Naive thymus-derived CD4-positive, alpha-beta T cell (primary cell): ENCODE measurements around the gene HAGH. TPM values are rescaled to one million over a fixed set of nuclear protein-coding genes. Genes with fewer than 3 reads are reported as not detected.

ENCODE experiments used
- ATAC-seq: fragments of 150-1000 bp; cut with Tn5 transposase; 2 replicates; pipeline ENCODE4 v1.10.0; 2021; ENCODE audit warnings: mild to moderate bottlenecking, moderate library complexity
- CTCF ChIA-PET: fragments of 350-600 bp; sonication (Branson Sonifier 250); formaldehyde crosslinking; loops from one replicate; lab custom pipeline; 2021; ENCODE audit warnings: antibody characterized with exemption; lab: Charles Lee
- POLR2A ChIA-PET: fragments of 350-600 bp; sonication (Branson Sonifier 250); formaldehyde crosslinking; loops from one replicate; lab custom pipeline; 2021; ENCODE audit warnings: antibody characterized with exemption, inconsistent platforms; lab: Charles Lee
- DNase-seq, 9 donors: peaks; one replicate each; pipeline versions ENCODE4 v3.0.0 to v3.0.0-alpha.2; 2020 to 2022; ENCODE audit warnings: mixed read lengths in 1 of 9
- H3K27ac ChIP-seq: one replicate; pipeline ENCODE4 v1.7.0; 2013; ENCODE audit warnings: mild to moderate bottlenecking, low read depth, low read length, moderate library complexity
- H3K27me3 ChIP-seq, 2 donors: one replicate each; pipeline ENCODE4 v1.7.0; 2013; ENCODE audit warnings: low read length in 2 of 2, mild to moderate bottlenecking in 2 of 2, moderate library complexity in 2 of 2; ENCODE audit not compliant: control insufficient read depth in 2 of 2, insufficient read depth in 2 of 2
- H3K36me3 ChIP-seq, 3 experiments: 1 replicate in 2 of 3; 2 replicates in 1 of 3; pipeline ENCODE4 v1.7.0; 2013; ENCODE audit warnings: low read length in 3 of 3, mild to moderate bottlenecking in 3 of 3, moderate library complexity in 1 of 3; ENCODE audit not compliant: insufficient read depth in 3 of 3, control insufficient read depth in 2 of 3
- H3K4me1 ChIP-seq, 2 donors: one replicate each; pipeline ENCODE4 v1.7.0; 2013; ENCODE audit warnings: low read length in 2 of 2, mild to moderate bottlenecking in 2 of 2, moderate library complexity in 1 of 2; ENCODE audit not compliant: control insufficient read depth in 2 of 2, insufficient read depth in 2 of 2
- H3K4me3 ChIP-seq: 2 replicates; pipeline ENCODE4 v1.7.0; 2013; ENCODE audit warnings: mild to moderate bottlenecking, low read length
- H3K9me3 ChIP-seq, 3 experiments: 1 replicate in 2 of 3; 2 replicates in 1 of 3; pipeline ENCODE4 v1.7.0; 2013; ENCODE audit warnings: low read length in 3 of 3; ENCODE audit not compliant: control insufficient read depth in 2 of 3
- H3K27ac Mint-ChIP-seq, 9 donors: one replicate each; pipeline ENCODE4 v1.8.0; 2020 to 2022; ENCODE audit warnings: mixed read lengths in 9 of 9, mild to moderate bottlenecking in 8 of 9, moderate library complexity in 5 of 9, inconsistent platforms in 2 of 9
- H3K27me3 Mint-ChIP-seq, 5 donors: one replicate each; pipeline ENCODE4 v1.8.0; 2021 to 2022; ENCODE audit warnings: mixed read lengths in 5 of 5, mild to moderate bottlenecking in 1 of 5
- H3K36me3 Mint-ChIP-seq, 5 donors: one replicate each; pipeline ENCODE4 v1.8.0; 2020 to 2022; ENCODE audit warnings: mixed read lengths in 5 of 5, mild to moderate bottlenecking in 3 of 5, inconsistent platforms in 1 of 5
- H3K4me1 Mint-ChIP-seq, 7 donors: one replicate each; pipeline ENCODE4 v1.8.0; 2020 to 2022; ENCODE audit warnings: mixed read lengths in 7 of 7, mild to moderate bottlenecking in 3 of 7, inconsistent platforms in 1 of 7
- H3K4me3 Mint-ChIP-seq, 10 donors: one replicate each; pipeline ENCODE4 v1.8.0; 2020 to 2022; ENCODE audit warnings: mild to moderate bottlenecking in 10 of 10, mixed read lengths in 10 of 10, moderate library complexity in 6 of 10, inconsistent platforms in 2 of 10
- H3K9me3 Mint-ChIP-seq, 11 donors: one replicate each; pipeline ENCODE4 v1.8.0; 2020 to 2022; ENCODE audit warnings: mixed read lengths in 11 of 11, mild to moderate bottlenecking in 4 of 11, inconsistent platforms in 1 of 11, moderate library complexity in 1 of 11
- intact Hi-C, 2 donors: fragments of 100-400 bp; cut with micrococcal nuclease; formaldehyde crosslinking; loops; one replicate each; pipeline ENCODE4 v1.15.1; 2023
- polyA plus RNA-seq, 2 donors: library from polyadenylated mRNA; unstranded; fragments of 300-500 nt; fragmentation: Illumina TruSeq; gene quantifications; one replicate each; pipeline ENCODE4 v1.2.3, GENCODE V29; 2021
- total RNA-seq, 6 experiments: library from RNA in 5 of 6; stranded (reverse) in 5 of 6; gene quantifications; 1 replicate in 5 of 6; 2 replicates in 1 of 6; pipeline ENCODE4 v1.2.3 and lab custom pipeline; 2021 to 2026

Gene HAGH
- total and polyA plus RNA-seq, 7 experiments from 2014 or later: 39.4 to 72.9 (median 48.9) TPM

DNA sequence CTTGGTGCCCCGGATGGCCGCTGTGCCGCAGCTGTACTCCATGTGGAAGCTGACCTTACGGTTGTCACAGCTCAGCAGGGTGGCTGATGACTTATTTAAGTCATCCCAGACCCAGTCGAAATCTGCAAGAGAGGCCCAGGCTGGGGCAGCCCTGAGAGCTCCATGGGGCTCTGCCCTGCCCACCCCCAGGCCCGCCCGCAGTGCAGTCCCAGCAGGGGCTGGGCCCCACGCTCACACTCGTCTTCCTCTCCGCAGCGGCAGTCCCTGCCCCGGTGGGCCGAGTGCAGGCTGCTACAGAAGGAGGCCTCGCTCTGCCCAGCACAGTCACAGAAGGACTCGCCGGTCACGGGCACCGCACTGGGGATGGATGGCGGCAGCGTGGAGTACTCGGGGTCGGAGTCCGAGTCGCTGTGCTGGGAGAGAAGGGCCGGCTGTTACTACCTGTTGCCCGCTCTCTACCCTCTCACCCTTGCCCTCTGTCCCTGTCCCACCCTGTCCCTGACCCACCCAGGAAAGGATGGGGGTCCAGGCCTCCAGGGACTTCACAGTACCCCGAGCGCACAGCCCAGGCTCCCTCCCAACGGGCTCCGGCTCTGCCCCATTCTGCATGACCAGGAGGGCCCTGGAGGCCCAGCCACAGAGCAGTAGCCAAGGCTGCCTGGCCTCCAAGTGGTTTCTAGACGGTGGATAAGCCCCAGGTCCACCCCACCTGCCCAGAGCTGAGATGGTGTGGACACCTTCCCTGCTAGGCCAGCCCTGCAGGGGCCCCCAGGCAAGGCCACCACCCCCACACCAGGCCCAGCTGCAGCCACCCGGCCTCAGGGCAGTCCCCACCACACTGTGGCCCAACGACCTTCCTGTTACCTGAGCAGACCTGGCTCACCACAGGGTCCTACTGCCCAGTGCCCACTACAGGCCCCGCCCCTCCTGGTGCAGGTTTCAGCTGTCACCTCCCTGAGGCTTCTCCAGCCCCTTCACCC lies 48.1 kb downstream of the HAGH start:
- Histone ChIP-seq H3K27me3 (no peaks in the 10 kb centered on the region), H3K9me3 (no peaks in the 10 kb centered on the region), H3K4me3 (no peak overlapping the region), H3K27ac (no peak overlapping the region), H3K36me3 (peaks cover 0 to 52% (median 0%) of the 10 kb centered on the region in 3 experiments), H3K4me1 (peaks cover 19 to 22% of the 10 kb centered on the region in 2 donors)
- Mint-ChIP-seq H3K9me3 (no peaks in the 10 kb centered on the region), H3K4me1 (peaks cover 0 to 38% (median 20%) of the 10 kb centered on the region in 7 donors), H3K4me3 (peak overlapping the region in 2 of 10 donors; percentile 41 to 80), H3K36me3 (peaks cover 0 to 3% (median 0%) of the 10 kb centered on the region in 5 donors), H3K27me3 (peaks cover 0 to 2% (median 0%) of the 10 kb centered on the region in 5 donors), H3K27ac (peak overlapping the region in 1 of 9 donors; percentile 42)
- POLR2A ChIA-PET: interaction anchor here (0.6 to 1.0 kb wide), 3 partner anchors 9 to 955 kb away, joined by 3 to 5 read pairs (median 4); partner anchors contain the start of gene MAPK8IP3
- CTCF ChIA-PET: interaction anchor here (0.5 kb wide), 1 partner anchor 129 kb away, joined by 3 read pairs; no protein-coding TSS in a partner anchor
- ATAC-seq (no peak), DNase-seq (no peak)
- intact Hi-C loops: loop anchor here in 1 of 2 donors (10.0 kb wide), 1 partner anchor 434 kb away; no protein-coding TSS in a partner anchor

DNA sequence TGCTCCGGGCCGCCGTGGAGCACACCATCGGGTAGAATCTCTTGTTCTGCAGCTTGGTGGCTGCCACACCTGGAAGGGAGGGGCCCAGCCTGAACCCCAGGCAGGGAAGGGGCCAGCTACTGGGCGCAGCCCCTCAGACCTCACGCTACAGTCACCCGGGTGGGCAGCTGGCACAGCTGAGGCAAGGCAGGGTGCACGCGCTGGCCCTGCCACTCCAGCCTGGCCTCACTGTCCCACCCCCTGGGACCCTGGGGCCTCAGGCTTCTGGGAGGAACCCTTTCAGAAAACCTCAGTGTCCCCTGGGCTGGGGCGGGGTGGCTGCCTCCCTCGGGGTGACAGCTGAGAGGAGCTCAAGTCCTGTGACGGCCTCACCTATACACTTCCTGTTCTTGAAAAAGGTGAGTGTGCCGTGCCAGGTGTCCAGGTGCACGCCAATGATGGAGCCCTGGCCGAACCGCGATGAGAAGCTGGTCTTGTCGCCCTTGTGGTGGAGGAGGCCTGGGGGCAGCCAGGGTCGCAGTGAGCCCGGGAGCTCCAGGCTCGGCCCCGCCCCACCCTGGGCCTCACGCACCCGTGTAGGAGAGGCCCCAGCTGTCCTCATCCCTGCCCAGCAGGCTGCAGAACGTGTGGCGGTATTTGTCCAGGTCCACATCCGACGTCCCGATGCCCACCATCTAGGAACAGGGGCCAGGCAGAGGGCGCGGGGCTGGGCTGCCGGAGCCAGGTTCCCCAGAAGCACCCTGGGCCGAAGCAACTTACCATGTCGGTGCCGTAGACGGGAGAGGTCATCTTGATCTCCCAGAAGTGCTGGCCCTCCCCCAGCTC lies 49.0 kb downstream of the HAGH start:
- Histone ChIP-seq H3K36me3 (peaks cover 0 to 60% (median 0%) of the 10 kb centered on the region in 3 experiments), H3K4me1 (peaks cover 19 to 22% of the 10 kb centered on the region in 2 donors), H3K27ac (no peak overlapping the region), H3K9me3 (no peaks in the 10 kb centered on the region), H3K4me3 (no peak overlapping the region), H3K27me3 (no peaks in the 10 kb centered on the region)
- ATAC-seq: no peak
- DNase-seq: no peak
- H3K27me3 Mint-ChIP-seq: peaks cover 0 to 1% (median 0%) of the 10 kb centered on the region in 5 donors
- POLR2A ChIA-PET: interaction anchor here (0.6 to 1.0 kb wide), 3 partner anchors 9 to 956 kb away, joined by 3 to 5 read pairs (median 4); partner anchors contain the start of gene MAPK8IP3
- H3K4me3 Mint-ChIP-seq: no peak overlapping the region
- no peaks in the 10 kb centered on the region for H3K9me3 Mint-ChIP-seq
- H3K36me3 Mint-ChIP-seq: no peaks in the 10 kb centered on the region
- intact Hi-C loops: loop anchor here in 1 of 2 donors (10.0 kb wide), 1 partner anchor 433 kb away; no protein-coding TSS in a partner anchor
- CTCF ChIA-PET: interaction anchor here (0.5 kb wide), 1 partner anchor 128 kb away, joined by 3 read pairs; no protein-coding TSS in a partner anchor
- no peak overlapping the region for H3K27ac Mint-ChIP-seq
- peaks cover 0 to 33% (median 13%) of the 10 kb centered on the region in 7 donors for H3K4me1 Mint-ChIP-seq

DNA sequence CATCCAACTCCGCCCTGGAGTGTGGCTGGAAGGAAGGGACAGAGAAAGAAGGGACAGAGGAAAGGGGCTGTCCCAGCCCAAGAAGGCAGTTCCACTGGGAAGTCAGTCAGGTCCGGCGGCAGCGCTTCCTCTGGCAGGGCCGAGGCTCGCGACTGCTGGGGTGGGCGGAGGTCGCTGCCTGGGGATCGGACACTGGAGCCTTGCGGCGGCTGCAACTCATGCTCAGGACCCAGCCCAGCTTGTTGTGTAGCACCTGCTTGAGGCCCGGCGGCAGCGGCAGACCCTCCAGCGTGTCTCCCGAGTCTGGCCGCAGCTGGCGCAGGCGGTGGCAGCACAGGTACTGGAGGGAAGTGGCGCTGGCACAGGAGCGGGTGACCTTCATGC lies 49.6 kb downstream of the HAGH start:
- Histone ChIP-seq H3K27ac (no peak overlapping the region), H3K27me3 (no peaks in the 10 kb centered on the region), H3K36me3 (peaks cover 0 to 60% (median 0%) of the 10 kb centered on the region in 3 experiments), H3K4me3 (no peak overlapping the region), H3K4me1 (peaks cover 19 to 24% of the 10 kb centered on the region in 2 donors), H3K9me3 (no peaks in the 10 kb centered on the region)
- peaks cover 0 to 3% (median 0%) of the 10 kb centered on the region in 11 donors for H3K9me3 Mint-ChIP-seq
- H3K4me3 Mint-ChIP-seq: peak overlapping the region in 1 of 10 donors; percentile 18
- ChIA-PET POLR2A (interaction anchor here (1.0 kb wide), 2 partner anchors 8 to 71 kb away, joined by 4 to 5 read pairs; partner anchors contain the start of gene MAPK8IP3), CTCF (no interaction called here)
- H3K36me3 Mint-ChIP-seq: peaks cover 0 to 4% (median 0%) of the 10 kb centered on the region in 5 donors
- ATAC-seq: no peak
- H3K27me3 Mint-ChIP-seq: peaks cover 0 to 2% (median 0%) of the 10 kb centered on the region in 5 donors
- peak overlapping the region in 1 of 9 donors; percentile 56 for H3K27ac Mint-ChIP-seq
- peaks cover 5 to 37% (median 17%) of the 10 kb centered on the region in 7 donors for H3K4me1 Mint-ChIP-seq
- intact Hi-C loops: loop anchor here in 1 of 2 donors (10.0 kb wide), 1 partner anchor 432 kb away; no protein-coding TSS in a partner anchor
- DNase-seq: no peak

DNA sequence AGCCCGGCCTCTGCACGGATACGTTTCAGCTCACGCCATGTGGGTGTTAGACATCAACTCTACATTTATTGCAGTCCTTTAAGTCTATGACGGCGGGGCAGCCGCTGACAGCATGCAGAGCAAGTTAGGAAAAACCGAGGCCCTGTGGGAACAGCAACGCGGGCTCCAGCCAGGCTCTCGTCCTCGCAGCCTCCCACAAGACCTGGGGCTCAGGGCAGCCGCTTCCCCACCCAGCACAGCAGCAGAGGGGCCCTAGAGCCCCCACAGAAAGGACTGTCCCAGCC lies 50.0 kb downstream of the HAGH start:
- Mint-ChIP-seq H3K27ac (no peak overlapping the region), H3K36me3 (peaks cover 0 to 8% (median 0%) of the 10 kb centered on the region in 5 donors), H3K4me3 (peak overlapping the region in 2 of 10 donors; percentile 16 to 18), H3K4me1 (peaks cover 8 to 37% (median 16%) of the 10 kb centered on the region in 7 donors), H3K9me3 (peaks cover 0 to 3% (median 0%) of the 10 kb centered on the region in 11 donors), H3K27me3 (peaks cover 0 to 2% (median 0%) of the 10 kb centered on the region in 5 donors)
- DNase-seq (no peak), ATAC-seq (no peak)
- no peaks in the 10 kb centered on the region for H3K27me3 ChIP-seq
- CTCF ChIA-PET: no interaction called here
- no peak overlapping the region for H3K4me3 ChIP-seq
- intact Hi-C loops: loop anchor here in 1 of 2 donors (10.0 kb wide), 1 partner anchor 432 kb away; no protein-coding TSS in a partner anchor
- POLR2A ChIA-PET: no interaction called here
- no peaks in the 10 kb centered on the region for H3K9me3 ChIP-seq
- H3K27ac ChIP-seq: no peak overlapping the region
- peaks cover 18 to 28% of the 10 kb centered on the region in 2 donors for H3K4me1 ChIP-seq
- H3K36me3 ChIP-seq: peaks cover 0 to 60% (median 0%) of the 10 kb centered on the region in 3 experiments

DNA sequence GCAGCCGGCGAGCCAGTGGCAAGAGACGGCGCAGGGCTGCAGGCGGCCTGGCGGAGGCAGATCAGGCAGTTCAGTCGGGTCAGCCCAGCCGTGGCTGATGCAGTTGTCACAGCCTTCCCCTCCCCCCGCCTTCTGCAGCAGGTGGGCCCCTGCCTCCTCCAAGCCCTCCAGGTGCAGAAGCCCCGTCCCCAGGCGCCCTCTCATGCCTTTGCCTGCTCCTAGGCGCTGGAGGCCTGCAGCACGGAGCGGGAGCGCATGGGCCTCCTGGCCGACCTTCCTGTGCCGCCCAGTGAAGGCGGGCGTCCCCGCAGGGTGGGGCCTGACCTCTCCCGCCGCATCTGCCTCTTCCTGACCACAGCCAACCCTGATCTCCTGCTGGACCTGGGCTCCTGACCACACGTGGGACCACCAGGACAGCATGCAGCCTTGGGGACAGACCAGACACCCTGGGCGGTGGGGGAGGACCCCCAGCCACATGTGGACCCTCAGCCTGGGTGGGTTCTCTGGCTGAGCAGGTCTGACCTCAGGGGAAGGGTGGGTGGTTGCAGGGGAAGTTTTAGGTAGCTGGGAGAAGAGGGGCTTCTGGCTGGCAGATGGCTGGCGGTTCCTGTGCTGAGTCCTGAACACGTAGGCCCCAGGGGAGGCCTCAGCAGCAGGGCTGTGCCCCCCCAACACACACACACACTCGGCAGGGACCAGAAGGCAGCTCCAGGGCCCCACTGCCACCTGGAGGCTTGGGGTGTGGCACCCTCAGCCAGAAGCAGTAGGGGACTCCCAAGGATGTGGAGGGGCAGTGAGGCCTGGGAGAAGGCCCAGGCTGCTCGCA lies 50.6 kb downstream of the HAGH start:
- peaks cover 0 to 2% (median 0%) of the 10 kb centered on the region in 5 donors for H3K27me3 Mint-ChIP-seq
- ChIA-PET CTCF (no interaction called here), POLR2A (no interaction called here)
- peaks cover 0 to 8% (median 0%) of the 10 kb centered on the region in 5 donors for H3K36me3 Mint-ChIP-seq
- Histone ChIP-seq H3K9me3 (no peaks in the 10 kb centered on the region), H3K36me3 (peaks cover 0 to 60% (median 0%) of the 10 kb centered on the region in 3 experiments), H3K4me3 (no peak overlapping the region), H3K4me1 (peaks cover 12 to 24% of the 10 kb centered on the region in 2 donors), H3K27ac (no peak overlapping the region), H3K27me3 (no peaks in the 10 kb centered on the region)
- H3K4me1 Mint-ChIP-seq: peaks cover 8 to 31% (median 12%) of the 10 kb centered on the region in 7 donors
- H3K9me3 Mint-ChIP-seq: peaks cover 0 to 3% (median 0%) of the 10 kb centered on the region in 11 donors
- ATAC-seq (no peak), DNase-seq (no peak)
- H3K4me3 Mint-ChIP-seq: peak overlapping the region in 3 of 10 donors; percentile 16 to 47 (median 18)
- intact Hi-C loops: loop anchor here in 1 of 2 donors (10.0 kb wide), 1 partner anchor 431 kb away; no protein-coding TSS in a partner anchor
- H3K27ac Mint-ChIP-seq: no peak overlapping the region
